ENCODE results near the gene TMC4.
A peak's percentile ranks its signal among the peaks of the same experiment; 100 is the strongest.

Gene TMC4

GRCh38 chr19:54129617-54129996 is 43.4 kb downstream of the TMC4 start:
- DNase-seq (ENCODE audit: low read depth) = no peak

GRCh38 chr19:54128796-54129616 is 44.0 kb downstream of the TMC4 start:
- DNase-seq (ENCODE audit: low read depth) = no peak

GRCh38 chr19:54128441-54128725 is 44.6 kb downstream of the TMC4 start:
- DNase-seq (ENCODE audit: low read depth) = no peak

- no peak for DNase-seq (ENCODE audit: low read depth)
These were observed 45.1 kb downstream of the TMC4 start for GRCh38 chr19:54127688-54128440.

GRCh38 chr19:54125713-54126112 is 47.2 kb downstream of the TMC4 start:
- DNase-seq (ENCODE audit: low read depth) = no peak

GRCh38 chr19:54124393-54124792 is 48.6 kb downstream of the TMC4 start:
- no peak for DNase-seq (ENCODE audit: low read depth)

- no peak for DNase-seq (ENCODE audit: low read depth)
These were observed 49.3 kb downstream of the TMC4 start for GRCh38 chr19:54123682-54124081.

GRCh38 chr19:54121259-54121658 is 51.7 kb downstream of the TMC4 start:
- DNase-seq (ENCODE audit: low read depth) = no peak

- DNase-seq (ENCODE audit: low read depth) = peak; percentile 96
These were observed 57.6 kb downstream of the TMC4 start, which contains the start of the genes PRPF31 and TFPT for GRCh38 chr19:54115109-54116063. Gene PRPF31, plus strand, starts transcription at chr19:54115754. Its CDS starts 2,525 bp downstream, at chr19:54118279. Gene TFPT, minus strand, starts transcription at chr19:54115657. Its CDS starts 388 bp downstream, at chr19:54115269.

- no peak for DNase-seq (ENCODE audit: low read depth)
These were observed 58.4 kb downstream of the TMC4 start for GRCh38 chr19:54114340-54115108.

Measured in stimulated activated CD8-positive, alpha-beta memory T cell treated with anti-CD3 and anti-CD28 coated beads, Interleukin-12 subunit alpha, Interleukin-12 subunit beta, amount 100 ng/mL, for 1 hour (primary cell).